Measurements from ENCODE around the gene ROR2. TPM values are rescaled to one million over a fixed set of nuclear protein-coding genes. Genes with fewer than 3 reads are reported as not detected.

ROR2 gene
- total RNA-seq, 1 donor from 2014 or later: 18.6 TPM

- H3K4me3 Mint-ChIP-seq (ENCODE audit: unreplicated experiment): no peak overlapping the region
- peaks cover 50% of the 10 kb centered on the region for H3K4me1 Mint-ChIP-seq (ENCODE audit: low read depth)
- DNase-seq (ENCODE audit: low spot score): no peak
- H3K36me3 Mint-ChIP-seq (ENCODE audit: low read depth): peaks cover 3% of the 10 kb centered on the region
- no peaks in the 10 kb centered on the region for H3K27me3 Mint-ChIP-seq (ENCODE audit: low read depth)
- no peak for TF ChIP-seq CTCF (IDR thresholded peaks at IDR 0.05)
- no peaks in the 10 kb centered on the region for H3K9me3 Mint-ChIP-seq (ENCODE audit: low read depth)
- no peak overlapping the region for H3K27ac Mint-ChIP-seq (ENCODE audit: unreplicated experiment)
These were observed 110.0 kb downstream of the ROR2 start for GRCh38 chr9:91839926-91840465.

- TF ChIP-seq CTCF (IDR thresholded peaks at IDR 0.05): no peak
- H3K9me3 Mint-ChIP-seq (ENCODE audit: low read depth): no peaks in the 10 kb centered on the region
- H3K27me3 Mint-ChIP-seq (ENCODE audit: low read depth): no peaks in the 10 kb centered on the region
- H3K27ac Mint-ChIP-seq (ENCODE audit: unreplicated experiment): peak overlapping the region; percentile 49
- no peak for DNase-seq (ENCODE audit: low spot score)
- peak overlapping the region; percentile 23 for H3K4me3 Mint-ChIP-seq (ENCODE audit: unreplicated experiment)
- peaks cover 3% of the 10 kb centered on the region for H3K36me3 Mint-ChIP-seq (ENCODE audit: low read depth)
- H3K4me1 Mint-ChIP-seq (ENCODE audit: low read depth): peaks cover 41% of the 10 kb centered on the region
These were observed 111.9 kb downstream of the ROR2 start for GRCh38 chr9:91837981-91838731.

GRCh38 chr9:91836515-91836914 is 113.5 kb downstream of the ROR2 start:
- H3K4me1 Mint-ChIP-seq (ENCODE audit: low read depth): peaks cover 34% of the 10 kb centered on the region
- no peak overlapping the region for H3K27ac Mint-ChIP-seq (ENCODE audit: unreplicated experiment)
- no peaks in the 10 kb centered on the region for H3K27me3 Mint-ChIP-seq (ENCODE audit: low read depth)
- TF ChIP-seq CTCF (IDR thresholded peaks at IDR 0.05): no peak
- no peaks in the 10 kb centered on the region for H3K36me3 Mint-ChIP-seq (ENCODE audit: low read depth)
- H3K4me3 Mint-ChIP-seq (ENCODE audit: unreplicated experiment): no peak overlapping the region
- H3K9me3 Mint-ChIP-seq (ENCODE audit: low read depth): no peaks in the 10 kb centered on the region
- no peak for DNase-seq (ENCODE audit: low spot score)

- TF ChIP-seq CTCF (IDR thresholded peaks at IDR 0.05): no peak
- Mint-ChIP-seq H3K27me3 (ENCODE audit: low read depth) (no peaks in the 10 kb centered on the region), H3K4me1 (ENCODE audit: low read depth) (peaks cover 34% of the 10 kb centered on the region), H3K9me3 (ENCODE audit: low read depth) (no peaks in the 10 kb centered on the region), H3K27ac (ENCODE audit: unreplicated experiment) (no peak overlapping the region), H3K36me3 (ENCODE audit: low read depth) (no peaks in the 10 kb centered on the region), H3K4me3 (ENCODE audit: unreplicated experiment) (no peak overlapping the region)
- DNase-seq (ENCODE audit: low spot score): no peak
These were observed 114.4 kb downstream of the ROR2 start for GRCh38 chr9:91835632-91836031.

GRCh38 chr9:91835216-91835615 is 114.8 kb downstream of the ROR2 start:
- no peak for DNase-seq (ENCODE audit: low spot score)
- Mint-ChIP-seq H3K9me3 (ENCODE audit: low read depth) (no peaks in the 10 kb centered on the region), H3K27ac (ENCODE audit: unreplicated experiment) (no peak overlapping the region), H3K4me1 (ENCODE audit: low read depth) (peaks cover 33% of the 10 kb centered on the region), H3K27me3 (ENCODE audit: low read depth) (no peaks in the 10 kb centered on the region), H3K36me3 (ENCODE audit: low read depth) (no peaks in the 10 kb centered on the region), H3K4me3 (ENCODE audit: unreplicated experiment) (no peak overlapping the region)
- TF ChIP-seq CTCF (IDR thresholded peaks at IDR 0.05): no peak

Measured in chondrocyte (in vitro differentiated cells).